Esophagus mucosa (tissue), 1 donor: ENCODE measurements around the gene HIPK2. TPM values are rescaled to one million over a fixed set of nuclear protein-coding genes. Genes with fewer than 3 reads are reported as not detected.

Experiments
- ATAC-seq: fragments of 200-7000 bp; cut with Tn5 transposase; one replicate; pipeline ENCODE4 v1.9.1; 2020
- total RNA-seq: library from RNA; stranded (reverse); gene quantifications from one replicate; pipeline ENCODE4 v1.2.4, GENCODE V29; 2023
- donor health status: DM: yes; HTN: yes; CAD: no.

Gene HIPK2
- total RNA-seq, 1 donor from 2014 or later = 39.5 TPM

DNA sequence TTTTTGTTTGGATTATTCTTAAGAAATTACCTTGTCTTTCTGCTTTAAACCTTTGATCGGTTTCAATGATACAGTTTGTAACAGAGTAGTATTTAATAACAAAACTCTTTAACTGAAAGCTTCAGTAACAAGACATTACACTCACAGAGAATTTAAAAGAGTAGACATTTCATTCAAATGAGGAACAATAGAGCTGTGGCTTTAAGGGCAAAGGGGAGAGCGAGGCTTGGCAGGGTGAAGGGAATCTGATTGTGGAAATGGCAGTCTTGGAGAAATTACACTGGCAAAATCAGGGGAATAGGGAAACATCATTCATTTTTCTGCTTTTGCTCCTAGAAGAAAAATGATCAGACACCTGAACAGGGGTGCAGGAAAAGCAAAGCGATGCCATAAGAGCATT is 5.1 kb upstream of the HIPK2 start:
- ATAC-seq = no peak

GRCh38 chr7:139777133-139777891 is 486 bp downstream of the HIPK2 start:
- no peak for ATAC-seq

GRCh38 chr7:139776486-139777132 is 1.2 kb downstream of the HIPK2 start:
- ATAC-seq = no peak

GRCh38 chr7:139775829-139776266 is 1.9 kb downstream of the HIPK2 start:
- ATAC-seq = peak; percentile 24

GRCh38 chr7:139774376-139774775 is 3.4 kb downstream of the HIPK2 start:
- no peak for ATAC-seq

DNA sequence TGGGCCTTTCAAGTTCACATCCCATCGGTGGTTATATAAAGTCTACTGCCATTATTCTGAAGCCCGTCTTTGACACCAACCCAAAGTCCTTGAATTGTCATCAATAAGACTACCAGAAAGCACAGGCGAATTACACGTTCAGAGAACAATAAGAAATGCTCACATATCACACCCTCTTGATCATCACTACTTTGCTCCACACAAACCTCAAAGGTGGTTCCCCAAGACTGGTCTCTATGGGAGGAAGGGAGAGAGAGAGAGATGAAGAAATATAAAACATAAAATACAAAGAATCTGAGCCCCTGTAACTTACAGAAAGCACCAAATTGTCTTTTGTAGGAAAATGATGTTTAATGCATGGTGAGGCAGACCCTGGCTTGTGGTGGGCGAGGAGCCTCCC is 4.4 kb downstream of the HIPK2 start:
- no peak for ATAC-seq

DNA sequence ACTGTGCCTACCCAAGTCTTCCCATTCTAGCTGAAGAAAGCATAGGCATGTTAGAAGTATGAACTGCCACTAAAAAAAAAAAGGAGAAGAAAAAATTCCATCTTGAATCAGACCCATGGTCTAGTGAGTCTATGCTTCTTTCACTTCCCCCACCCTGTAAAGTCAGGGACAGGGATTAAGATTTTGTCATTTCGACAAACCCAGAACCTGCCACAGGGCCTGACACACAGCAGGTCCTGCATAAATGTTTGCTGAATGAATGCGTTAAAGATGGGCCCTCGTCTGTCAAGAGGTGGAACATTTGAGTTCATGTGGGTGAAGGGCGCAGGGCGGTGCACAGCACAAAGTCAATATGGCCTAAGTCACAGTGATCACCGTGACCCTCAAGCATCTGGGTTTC is 4.9 kb downstream of the HIPK2 start:
- ATAC-seq = no peak

- ATAC-seq = no peak
Measured at GRCh38 chr7:139772115-139772514, 5.7 kb downstream of the HIPK2 start.

GRCh38 chr7:139771001-139771956 is 6.5 kb downstream of the HIPK2 start:
- peak; percentile 92 for ATAC-seq

- no peak for ATAC-seq
Measured at GRCh38 chr7:139769761-139770160, 8.0 kb downstream of the HIPK2 start.

DNA sequence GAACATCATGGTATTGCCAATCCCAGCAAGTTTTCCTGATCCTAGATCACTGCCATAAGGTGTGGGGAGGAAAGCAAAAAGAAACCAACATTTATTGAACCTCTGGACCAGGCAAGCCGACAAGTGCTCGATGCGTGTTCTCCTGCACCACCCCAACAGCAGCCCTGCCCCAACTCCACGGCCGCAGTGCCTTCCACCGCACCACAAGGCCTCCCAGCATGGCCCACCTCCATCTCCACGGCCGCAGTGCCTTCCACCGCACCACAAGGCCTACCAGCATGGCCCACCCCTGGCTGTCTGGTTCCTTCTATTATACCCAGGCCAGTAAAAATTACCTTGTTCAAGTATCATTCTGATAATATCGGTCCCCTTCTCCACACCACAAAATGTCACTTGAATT is 8.7 kb downstream of the HIPK2 start:
- no peak for ATAC-seq

DNA sequence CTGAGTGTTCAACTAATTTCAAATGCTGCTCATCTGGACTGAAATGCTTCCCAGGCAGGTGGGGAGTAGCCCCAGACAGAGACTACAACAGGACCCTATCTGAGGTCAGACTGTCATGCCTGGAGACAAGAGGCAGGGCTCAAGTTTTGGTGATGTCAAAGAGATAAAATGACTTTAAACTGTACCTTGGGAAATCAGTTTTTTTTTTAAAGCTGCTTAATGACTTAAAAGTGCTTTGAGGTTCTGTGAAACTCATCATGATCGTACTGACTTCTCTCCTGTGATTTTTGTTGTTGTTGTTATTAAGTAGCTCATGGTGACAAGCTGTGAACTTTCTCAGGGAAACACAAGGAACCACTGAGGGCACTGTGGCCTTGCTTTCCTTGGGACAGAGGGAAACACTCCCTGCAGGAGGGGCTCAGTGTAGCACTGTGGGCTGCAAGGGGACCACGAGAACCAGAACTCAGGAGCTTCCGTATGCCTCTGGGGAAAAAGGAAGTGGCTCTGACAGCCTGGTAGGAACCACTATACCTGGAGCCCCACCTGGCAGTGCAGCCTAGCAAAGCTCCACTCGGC is 9.5 kb downstream of the HIPK2 start:
- ATAC-seq = no peak

DNA sequence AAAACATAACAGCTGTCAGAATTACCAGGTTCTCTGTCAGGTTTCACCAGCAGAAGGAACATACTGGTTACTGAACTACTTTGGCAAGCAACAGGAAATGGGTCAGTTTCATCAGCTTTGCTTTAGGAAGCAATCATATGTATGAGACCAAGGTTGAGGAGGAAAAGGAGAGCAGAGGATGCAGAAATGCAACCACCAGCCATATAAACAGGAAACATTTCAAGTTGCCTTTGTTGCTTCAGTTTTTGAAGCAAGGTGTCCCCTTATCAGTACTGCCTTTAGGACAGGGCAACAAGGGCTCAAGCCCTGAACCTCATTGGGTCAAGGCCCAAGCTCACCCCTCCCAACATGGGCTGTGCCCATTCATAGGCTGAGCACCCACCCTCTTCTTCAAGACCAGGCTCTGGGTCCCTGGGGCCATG is 10.2 kb downstream of the HIPK2 start:
- ATAC-seq = no peak

GRCh38 chr7:139765143-139765542 is 12.7 kb downstream of the HIPK2 start:
- no peak for ATAC-seq

DNA sequence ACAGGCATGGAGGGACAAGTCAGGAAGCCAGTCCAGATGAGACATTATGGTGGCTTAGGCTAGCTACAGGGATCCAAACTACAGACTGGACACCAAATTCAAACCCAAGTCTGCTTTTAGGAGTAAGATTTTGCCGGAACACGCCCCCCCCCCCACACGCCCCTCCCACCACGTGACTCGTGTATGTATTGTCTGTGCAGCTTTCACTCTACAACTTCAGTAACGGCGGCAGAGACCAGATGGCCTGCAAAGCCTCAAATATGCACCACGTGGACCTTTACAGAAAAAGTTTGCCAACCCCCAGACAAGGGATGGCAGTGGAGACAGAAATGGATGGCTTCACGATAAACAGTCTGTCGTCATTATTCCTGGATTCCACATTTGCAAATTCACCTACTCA is 14.5 kb downstream of the HIPK2 start:
- no peak for ATAC-seq

DNA sequence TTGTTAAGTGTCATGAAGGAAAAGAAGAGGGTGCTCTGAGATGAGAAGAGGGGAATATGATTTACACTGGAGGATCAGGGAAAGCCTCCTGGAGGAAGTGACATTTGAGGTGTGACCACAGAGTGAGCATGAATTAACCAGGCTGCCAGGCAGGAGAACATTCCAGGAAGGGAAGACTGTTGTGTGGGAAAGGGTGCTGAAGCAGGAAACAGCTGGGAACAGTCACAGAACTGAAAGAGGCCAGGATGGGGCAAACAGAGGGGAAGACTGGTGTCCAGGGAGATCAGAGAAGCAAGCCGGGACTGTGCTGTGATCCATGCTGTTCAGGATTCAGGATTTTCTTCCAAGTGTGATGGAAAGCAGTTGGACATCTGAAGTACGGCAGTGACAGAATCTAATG is 14.9 kb downstream of the HIPK2 start:
- peak; percentile 7 for ATAC-seq

DNA sequence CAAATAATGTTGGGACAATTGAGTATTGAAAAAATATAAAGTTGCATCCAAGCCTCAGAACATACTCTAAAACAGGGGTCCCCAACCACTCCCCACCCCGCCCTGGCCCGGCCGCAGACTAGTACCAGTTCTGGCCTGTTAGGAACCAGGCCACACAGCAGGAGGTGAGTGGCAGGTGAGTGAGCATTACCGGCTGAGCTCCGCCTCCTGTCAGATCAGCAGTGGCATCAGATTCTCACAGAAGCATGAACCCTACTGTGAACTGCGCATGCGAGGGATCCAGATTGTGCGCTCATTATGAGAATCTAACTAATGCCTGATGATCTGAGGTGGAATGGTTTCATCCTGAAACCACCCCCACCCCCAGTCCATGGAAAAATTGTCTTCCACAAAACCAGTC is 19.4 kb downstream of the HIPK2 start:
- ATAC-seq = no peak

DNA sequence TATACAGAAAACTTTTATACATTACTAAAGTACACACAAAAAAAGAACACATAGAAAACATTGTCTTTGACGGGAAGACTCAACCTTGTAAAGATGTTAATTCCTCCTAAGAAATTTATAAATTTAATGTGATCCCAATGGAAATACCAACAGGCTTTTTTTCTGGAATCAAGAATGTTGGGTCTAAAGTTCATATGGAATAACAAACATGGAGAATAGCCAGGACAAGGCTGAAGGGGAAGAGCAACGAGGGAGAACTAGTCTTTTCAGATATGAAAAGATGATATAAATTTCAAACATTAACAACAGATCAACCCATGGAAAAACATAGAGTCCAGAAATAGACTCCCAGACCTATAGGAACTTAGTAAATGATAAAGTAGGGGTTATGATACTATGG is 19.8 kb downstream of the HIPK2 start:
- ATAC-seq = no peak

DNA sequence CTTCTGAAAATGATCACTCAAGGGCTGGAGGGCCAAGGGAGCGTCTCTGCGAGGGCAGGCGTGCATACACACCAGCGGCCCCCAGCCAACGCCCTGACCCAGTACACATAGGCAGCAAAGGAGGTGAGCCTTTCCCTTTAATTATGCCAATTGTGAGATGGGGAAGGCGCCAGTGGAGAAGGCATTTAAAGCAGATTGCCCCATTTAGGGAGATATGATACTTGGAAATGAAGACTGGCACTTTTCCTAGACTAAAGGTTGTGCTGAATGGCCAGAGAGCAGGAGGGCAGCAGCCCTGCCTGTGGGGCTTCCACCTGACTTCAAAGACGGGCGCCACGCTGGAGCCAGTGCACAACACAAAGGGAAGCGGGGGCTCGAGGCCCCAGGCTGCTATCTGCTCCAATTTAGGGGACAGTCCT is 24.1 kb downstream of the HIPK2 start:
- peak; percentile 18 for ATAC-seq

DNA sequence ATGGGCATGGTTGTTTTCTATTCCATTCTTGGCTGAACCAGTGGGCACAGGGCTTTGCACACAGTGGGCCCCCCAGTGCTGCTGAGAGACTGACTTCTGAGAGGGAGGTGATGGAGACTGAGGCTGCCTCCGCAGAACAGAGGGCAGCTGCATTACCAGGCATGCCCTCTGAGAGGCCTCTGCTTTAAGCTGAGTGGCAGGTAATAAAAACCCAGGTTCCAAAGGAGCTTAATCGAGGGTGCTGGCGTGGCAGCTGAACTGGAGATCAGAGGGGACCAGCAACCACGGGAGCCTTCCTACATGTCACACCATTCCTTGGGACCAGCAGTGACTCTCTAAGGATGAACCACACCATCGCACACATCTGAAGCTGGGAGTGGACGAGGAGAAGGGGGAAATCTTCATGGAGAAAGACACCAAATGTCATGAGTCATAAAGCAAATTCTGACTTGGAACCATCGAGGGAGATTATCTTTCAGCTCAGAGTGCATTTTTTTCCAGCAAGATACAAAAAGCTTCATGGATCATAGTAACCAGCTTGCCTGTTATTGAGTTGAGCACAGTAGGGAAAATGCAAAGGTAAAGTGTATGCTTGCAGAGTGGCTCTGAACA is 24.6 kb downstream of the HIPK2 start:
- ATAC-seq = peak; percentile 48

DNA sequence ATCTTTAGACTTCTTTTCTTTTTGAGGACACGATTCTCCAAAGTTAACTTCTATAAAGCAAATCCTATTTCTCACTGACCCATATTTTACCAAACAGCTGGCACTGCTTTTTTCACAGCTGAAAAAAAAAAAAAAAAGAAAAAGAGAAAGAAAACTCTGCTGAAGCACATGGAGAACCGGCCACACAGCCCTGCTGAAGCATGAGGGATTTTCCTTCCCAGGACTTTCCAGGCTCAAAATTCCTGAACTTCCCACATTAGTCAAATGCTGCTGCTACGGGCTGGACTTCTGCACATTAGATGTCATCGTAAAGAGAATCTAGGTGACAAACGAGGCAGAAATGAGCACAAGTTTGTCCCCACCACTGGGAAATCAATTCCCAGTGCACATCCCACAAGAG is 25.2 kb downstream of the HIPK2 start:
- no peak for ATAC-seq

DNA sequence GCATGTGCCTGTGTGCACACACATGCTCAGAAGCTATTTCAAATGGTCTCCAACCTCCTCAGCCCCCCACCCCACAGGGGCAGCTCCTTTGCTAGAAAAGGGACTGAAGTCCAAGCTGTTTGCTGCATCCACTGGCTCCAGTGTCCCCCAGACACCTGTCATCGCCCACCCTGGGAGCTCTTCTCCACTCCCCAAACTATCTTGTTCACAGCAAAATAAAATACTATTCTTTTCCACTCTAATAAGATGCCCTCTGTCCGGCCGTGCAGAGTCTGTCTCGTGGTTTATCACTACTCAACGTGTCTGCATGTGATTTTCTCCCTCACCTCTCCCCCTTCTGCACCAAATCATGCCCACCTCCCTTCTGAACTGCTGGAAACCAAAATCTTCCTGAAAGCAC is 25.6 kb downstream of the HIPK2 start:
- ATAC-seq = no peak
